CD4-positive, alpha-beta T cell (primary cell): ENCODE data around the gene KIF24. TPM values are rescaled to one million over a fixed set of nuclear protein-coding genes. Genes with fewer than 3 reads are reported as not detected.
"Not testable (repeated sequence)": the region's sequence is repeated elsewhere in the genome, so short reads cannot be mapped to it uniquely, and the experiment has no call there.

Experiments used
- ATAC-seq: fragments of 200-7000 bp; cut with Tn5 transposase; one replicate; pipeline ENCODE4 v1.10.0; 2022; ENCODE audit warnings: mild to moderate bottlenecking; ENCODE audit not compliant: poor library complexity
- CTCF ChIA-PET: fragments of 350-600 bp; sonication (Branson Sonifier 250); formaldehyde crosslinking; loops from one replicate; lab custom pipeline; 2021; ENCODE audit warnings: antibody characterized with exemption, inconsistent platforms; lab: Charles Lee
- POLR2A ChIA-PET: fragments of 350-600 bp; sonication (Branson Sonifier 250); formaldehyde crosslinking; loops from one replicate; lab custom pipeline; 2021; ENCODE audit warnings: antibody characterized with exemption, inconsistent platforms; lab: Charles Lee
- DNase-seq, 14 experiments: peaks; one replicate each; pipeline ENCODE4 v3.0.0-alpha.2; 2013 to 2020; ENCODE audit warnings: mixed read lengths in 2 of 14
- H3K27ac ChIP-seq, 2 donors: one replicate each; pipeline versions ENCODE4 v1.5.1 to v1.7.0; 2013; ENCODE audit warnings: low read length in 2 of 2, low read depth in 1 of 2, mild to moderate bottlenecking in 1 of 2
- H3K27me3 ChIP-seq, 2 experiments: 1 replicate in 1 of 2; 2 replicates in 1 of 2; pipeline versions ENCODE4 v1.6.1 to v1.7.0; 2013; ENCODE audit warnings: low read length in 2 of 2, control low read depth in 1 of 2, mild to moderate bottlenecking in 1 of 2, moderate library complexity in 1 of 2; ENCODE audit not compliant: insufficient read depth in 2 of 2, control insufficient read depth in 1 of 2
- H3K36me3 ChIP-seq: one replicate; pipeline ENCODE4 v1.6.1; 2013; ENCODE audit warnings: low read length, control low read depth; ENCODE audit not compliant: insufficient read depth
- H3K4me1 ChIP-seq: one replicate; pipeline ENCODE4 v1.6.1; 2013; ENCODE audit warnings: low read length, control low read depth; ENCODE audit not compliant: insufficient read depth
- H3K4me3 ChIP-seq: one replicate; pipeline ENCODE4 v1.5.1; 2013; ENCODE audit warnings: mild to moderate bottlenecking, low read length, moderate library complexity
- H3K9me3 ChIP-seq, 2 experiments: 1 replicate in 1 of 2; 2 replicates in 1 of 2; pipeline versions ENCODE4 v1.6.1 to v1.7.0; 2013; ENCODE audit warnings: low read length in 2 of 2, mild to moderate bottlenecking in 2 of 2, control low read depth in 1 of 2, moderate library complexity in 1 of 2; ENCODE audit not compliant: control insufficient read depth in 1 of 2, insufficient read depth in 1 of 2
- H3K27ac Mint-ChIP-seq: one replicate; pipeline ENCODE4 v1.8.0; 2020; ENCODE audit warnings: mixed read lengths
- H3K27me3 Mint-ChIP-seq: one replicate; pipeline ENCODE4 v1.8.0; 2021; ENCODE audit warnings: mixed read lengths
- H3K36me3 Mint-ChIP-seq: one replicate; pipeline ENCODE4 v1.8.0; 2021; ENCODE audit warnings: low read depth, mixed read lengths
- H3K4me1 Mint-ChIP-seq: one replicate; pipeline ENCODE4 v1.8.0; 2021; ENCODE audit warnings: low read depth, mixed read lengths
- H3K4me3 Mint-ChIP-seq: one replicate; pipeline ENCODE4 v1.8.0; 2020; ENCODE audit warnings: mild to moderate bottlenecking, mixed read lengths
- H3K9me3 Mint-ChIP-seq: one replicate; pipeline ENCODE4 v1.8.0; 2020; ENCODE audit warnings: mixed read lengths
- intact Hi-C, 2 experiments: fragments of 100-400 bp; cut with DNase I in 1 of 2; cut with micrococcal nuclease in 1 of 2; formaldehyde crosslinking; loops; one replicate each; pipeline versions ENCODE4 v1.15.1 to v1.9.0; 2023 to 2025; cut with DNase I, micrococcal nuclease
- total RNA-seq, 174 experiments: library from RNA in 2 of 174; stranded (reverse) in 2 of 174; gene quantifications; one replicate each; pipeline ENCODE4 v1.2.3 and lab custom pipeline; 2021 to 2026
- TF ChIP-seq, protein P1 (sequence below): fragments of 200-600 bp; IDR thresholded peaks from one replicate; pipeline ENCODE4 v1.8.0; 2022; ENCODE audit warnings: antibody characterized with exemption, mild to moderate bottlenecking

KIF24 gene
- total RNA-seq, 2 experiments from 2014 or later = 0.05 to 0.14 TPM

DNA sequence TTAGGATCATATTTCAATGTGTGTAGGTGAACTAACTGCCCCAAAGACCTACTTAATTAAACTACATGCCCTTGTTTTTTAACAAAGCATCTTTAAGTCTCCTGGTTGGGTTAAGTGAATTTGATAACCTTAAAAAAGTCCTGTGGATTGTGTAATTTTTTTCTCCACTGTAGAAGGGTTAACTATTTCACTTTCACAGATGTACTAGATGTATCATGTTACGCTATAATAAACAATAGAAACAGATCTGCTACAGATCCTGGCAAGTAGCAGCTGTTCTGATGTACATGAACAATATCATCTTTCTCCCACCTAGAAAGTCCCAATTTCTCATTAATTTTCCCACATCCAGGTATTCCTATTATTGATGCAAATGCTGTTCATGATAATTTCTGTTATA, 18.9 kb downstream of the KIF24 start:
- H3K4me3 Mint-ChIP-seq = no peak overlapping the region
- intact Hi-C loops = no loop called here

DNA sequence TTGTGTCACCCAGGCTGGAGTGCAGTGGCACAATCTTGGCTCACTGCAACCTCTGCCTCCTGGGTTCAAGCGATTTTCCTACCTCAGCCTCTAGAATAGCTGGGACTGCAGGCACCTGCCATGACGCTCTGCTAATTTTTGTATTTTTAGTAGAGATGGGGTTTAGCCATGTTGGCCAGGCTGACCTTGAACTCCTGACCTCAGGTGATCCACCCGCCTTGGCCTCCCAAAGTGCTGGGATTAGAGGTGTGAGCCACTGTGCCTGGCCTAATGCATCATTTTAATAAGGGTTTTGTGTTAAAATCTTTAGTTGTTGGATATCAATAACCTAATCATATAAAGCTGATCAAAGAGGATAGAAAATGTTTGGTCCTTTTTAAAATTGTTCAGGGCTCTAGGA, 20.8 kb downstream of the KIF24 start:
- intact Hi-C loops, H3K4me3 ChIP-seq, H3K4me3 Mint-ChIP-seq, H3K27me3 ChIP-seq, H3K4me1 Mint-ChIP-seq, H3K4me1 ChIP-seq, DNase-seq, H3K27ac Mint-ChIP-seq, H3K9me3 ChIP-seq, H3K27me3 Mint-ChIP-seq, H3K9me3 Mint-ChIP-seq, H3K36me3 Mint-ChIP-seq, CTCF ChIA-PET, H3K36me3 ChIP-seq, H3K27ac ChIP-seq, POLR2A ChIA-PET, ATAC-seq: not testable (repeated sequence)

More for the DNA sequence above, 18.9 kb downstream of the KIF24 start:
- H3K36me3 Mint-ChIP-seq = no peaks in the 10 kb centered on the region
- H3K27me3 Mint-ChIP-seq = no peaks in the 10 kb centered on the region
- Histone ChIP-seq H3K9me3 (no peaks in the 10 kb centered on the region), H3K36me3 (no peaks in the 10 kb centered on the region), H3K27me3 (no peaks in the 10 kb centered on the region), H3K4me3 (no peak overlapping the region), H3K4me1 (no peaks in the 10 kb centered on the region), H3K27ac (no peak overlapping the region)
- POLR2A ChIA-PET = no interaction called here
- H3K4me1 Mint-ChIP-seq = no peaks in the 10 kb centered on the region
- TF ChIP-seq, protein P1, sequence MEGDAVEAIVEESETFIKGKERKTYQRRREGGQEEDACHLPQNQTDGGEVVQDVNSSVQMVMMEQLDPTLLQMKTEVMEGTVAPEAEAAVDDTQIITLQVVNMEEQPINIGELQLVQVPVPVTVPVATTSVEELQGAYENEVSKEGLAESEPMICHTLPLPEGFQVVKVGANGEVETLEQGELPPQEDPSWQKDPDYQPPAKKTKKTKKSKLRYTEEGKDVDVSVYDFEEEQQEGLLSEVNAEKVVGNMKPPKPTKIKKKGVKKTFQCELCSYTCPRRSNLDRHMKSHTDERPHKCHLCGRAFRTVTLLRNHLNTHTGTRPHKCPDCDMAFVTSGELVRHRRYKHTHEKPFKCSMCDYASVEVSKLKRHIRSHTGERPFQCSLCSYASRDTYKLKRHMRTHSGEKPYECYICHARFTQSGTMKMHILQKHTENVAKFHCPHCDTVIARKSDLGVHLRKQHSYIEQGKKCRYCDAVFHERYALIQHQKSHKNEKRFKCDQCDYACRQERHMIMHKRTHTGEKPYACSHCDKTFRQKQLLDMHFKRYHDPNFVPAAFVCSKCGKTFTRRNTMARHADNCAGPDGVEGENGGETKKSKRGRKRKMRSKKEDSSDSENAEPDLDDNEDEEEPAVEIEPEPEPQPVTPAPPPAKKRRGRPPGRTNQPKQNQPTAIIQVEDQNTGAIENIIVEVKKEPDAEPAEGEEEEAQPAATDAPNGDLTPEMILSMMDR = no peak
- ATAC-seq (no peak), DNase-seq (no peak)
- CTCF ChIA-PET = no interaction called here
- H3K27ac Mint-ChIP-seq = no peak overlapping the region
- no peaks in the 10 kb centered on the region for H3K9me3 Mint-ChIP-seq

DNA sequence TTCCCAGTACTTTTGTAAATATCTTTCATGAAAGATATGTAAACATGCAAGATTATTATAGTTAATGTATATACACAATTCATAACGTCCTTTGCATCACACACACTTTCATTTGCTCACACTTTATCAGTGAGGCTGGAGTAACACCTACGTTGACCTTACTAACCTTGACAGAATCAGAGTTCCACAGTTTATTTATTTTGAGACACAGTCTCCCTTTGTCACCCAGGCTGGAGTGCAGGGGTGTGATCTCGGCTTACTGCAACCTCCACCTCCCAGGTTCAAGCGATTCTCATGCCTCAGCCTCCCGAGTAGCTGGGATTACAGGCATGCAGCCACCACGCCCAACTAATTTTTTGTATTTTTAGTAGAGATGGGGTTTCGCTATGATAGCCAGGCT, 28.0 kb downstream of the KIF24 start:
- POLR2A ChIA-PET, H3K9me3 Mint-ChIP-seq, H3K4me3 Mint-ChIP-seq, H3K9me3 ChIP-seq, H3K36me3 Mint-ChIP-seq, H3K4me1 Mint-ChIP-seq, DNase-seq, intact Hi-C loops, H3K4me1 ChIP-seq, H3K27ac Mint-ChIP-seq, H3K27me3 Mint-ChIP-seq, H3K36me3 ChIP-seq, CTCF ChIA-PET, H3K4me3 ChIP-seq, H3K27ac ChIP-seq, ATAC-seq, H3K27me3 ChIP-seq: not testable (repeated sequence)

DNA sequence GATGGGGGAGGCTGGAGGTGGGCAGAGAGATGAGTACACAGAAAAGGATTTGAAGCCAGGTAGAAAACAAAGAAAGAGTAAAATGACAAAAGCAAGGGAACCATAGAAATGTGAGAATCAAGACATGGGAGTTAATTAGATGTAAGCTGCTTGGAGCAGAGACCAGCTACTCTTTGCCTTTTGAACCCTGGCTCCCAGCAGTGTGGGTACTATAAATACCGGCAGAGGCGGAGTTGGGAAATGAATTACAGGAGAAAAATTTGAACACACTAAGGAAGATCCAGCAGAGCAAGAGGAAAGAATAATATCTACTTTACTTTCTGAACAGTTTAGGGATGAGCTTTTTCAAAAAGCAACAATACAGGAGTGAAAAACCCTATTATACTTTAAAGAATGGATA, 36.5 kb downstream of the KIF24 start:
- TF ChIP-seq, protein P1 = no peak
- no peaks in the 10 kb centered on the region for H3K4me1 Mint-ChIP-seq
- H3K9me3 Mint-ChIP-seq = no peaks in the 10 kb centered on the region

More for the DNA sequence above, 36.5 kb downstream of the KIF24 start:
- Mint-ChIP-seq H3K27me3 (no peaks in the 10 kb centered on the region), H3K4me3 (no peak overlapping the region), H3K27ac (no peak overlapping the region), H3K36me3 (no peaks in the 10 kb centered on the region)
- Histone ChIP-seq H3K27ac (no peak overlapping the region), H3K36me3 (no peaks in the 10 kb centered on the region), H3K27me3 (no peaks in the 10 kb centered on the region), H3K4me3 (no peak overlapping the region), H3K9me3 (no peaks in the 10 kb centered on the region), H3K4me1 (no peaks in the 10 kb centered on the region)
- DNase-seq (no peak), ATAC-seq (no peak)
- ChIA-PET POLR2A (interaction anchor here (0.9 kb wide), 1 partner anchor 29 kb away, joined by 4 read pairs; no protein-coding TSS in a partner anchor), CTCF (interaction anchor here (1.3 kb wide), 1 partner anchor 11 kb away, joined by 3 read pairs; no protein-coding TSS in a partner anchor)
- intact Hi-C loops = no loop called here
